WTC11 (cell line): Measurements from ENCODE around the gene SENP7. TPM values are rescaled to one million over a fixed set of nuclear protein-coding genes. Genes with fewer than 3 reads are reported as not detected.

ENCODE experiments used
- ATAC-seq: fragments of 200-7000 bp; cut with Tn5 transposase; 2 replicates; pipeline ENCODE4 v1.10.0; 2021; ENCODE audit warnings: mild to moderate bottlenecking, moderate library complexity
- CTCF ChIA-PET: fragments of 300-600 bp; sonication (Branson Sonifier 250); formaldehyde crosslinking; loops from one replicate; lab custom pipeline; 2021; ENCODE audit warnings: antibody characterized with exemption; lab: Charles Lee
- POLR2A ChIA-PET: fragments of 350-600 bp; sonication (Branson Sonifier 250); formaldehyde crosslinking; loops from one replicate; lab custom pipeline; 2021; ENCODE audit warnings: antibody characterized with exemption; lab: Charles Lee
- DNase-seq: peaks from one replicate; pipeline ENCODE4 v3.0.0; 2021; ENCODE audit warnings: low spot score
- H3K27ac Mint-ChIP-seq: 2 replicates; pipeline ENCODE4 v1.8.0; 2021; ENCODE audit warnings: mixed read lengths
- H3K27me3 Mint-ChIP-seq: 2 replicates; pipeline ENCODE4 v1.8.0; 2021; ENCODE audit warnings: low read depth, mild to moderate bottlenecking, moderate library complexity, mixed read lengths
- H3K36me3 Mint-ChIP-seq: 2 replicates; pipeline ENCODE4 v1.8.0; 2021; ENCODE audit warnings: mixed read lengths
- H3K4me1 Mint-ChIP-seq: 2 replicates; pipeline ENCODE4 v1.8.0; 2022; ENCODE audit warnings: mixed read lengths
- H3K4me3 Mint-ChIP-seq: 2 replicates; pipeline ENCODE4 v1.8.0; 2021; ENCODE audit warnings: mild to moderate bottlenecking, moderate library complexity, mixed read lengths
- H3K9me3 Mint-ChIP-seq: 2 replicates; pipeline ENCODE4 v1.8.0; 2021; ENCODE audit warnings: mixed read lengths
- EMX1 ChIP-seq: fragments of 250-450 bp; sonication (Bioruptor Pico); IDR thresholded peaks from 2 replicates; pipeline ENCODE4 v1.8.0; 2021; ENCODE audit warnings: mild to moderate bottlenecking
- FOXJ3 ChIP-seq: sonication (generic); formaldehyde crosslinking; IDR thresholded peaks from 2 replicates; pipeline ENCODE4 v1.9.0; 2021; ENCODE audit warnings: missing genetic modification reagents, mild to moderate bottlenecking, borderline replicate concordance
- GABPB1 ChIP-seq: sonication (generic); formaldehyde crosslinking; IDR thresholded peaks from 2 replicates; pipeline ENCODE4 v1.8.1; 2023; ENCODE audit warnings: mild to moderate bottlenecking, missing genetic modification reagents
- GTF2I ChIP-seq: fragments of 250-450 bp; sonication (Bioruptor Pico); conservative IDR thresholded peaks from 2 replicates; pipeline ENCODE4 v1.4.0; 2021; ENCODE audit warnings: mild to moderate bottlenecking
- JAZF1 ChIP-seq: fragments of 250-450 bp; sonication (Bioruptor Pico); IDR thresholded peaks from 2 replicates; pipeline ENCODE4 v1.9.0; 2021; ENCODE audit warnings: moderate library complexity, mild to moderate bottlenecking, inconsistent platforms
- KAT7 ChIP-seq: sonication (generic); formaldehyde crosslinking; IDR thresholded peaks from 2 replicates; pipeline ENCODE4 v1.8.1; 2023; ENCODE audit warnings: missing genetic modification reagents, mild to moderate bottlenecking, borderline replicate concordance
- RELA ChIP-seq: sonication (generic); formaldehyde crosslinking; IDR thresholded peaks from 2 replicates; pipeline ENCODE4 v1.8.1; 2022; ENCODE audit warnings: missing genetic modification reagents, mild to moderate bottlenecking, borderline replicate concordance
- ZNF138 ChIP-seq: sonication (generic); formaldehyde crosslinking; conservative IDR thresholded peaks from 2 replicates; pipeline ENCODE4 v1.8.1; 2022; ENCODE audit warnings: mild to moderate bottlenecking, moderate library complexity, missing genetic modification reagents
- ZNF317 ChIP-seq: sonication (generic); formaldehyde crosslinking; IDR thresholded peaks from 2 replicates; pipeline ENCODE4 v1.8.1; 2023; ENCODE audit warnings: low read depth, mild to moderate bottlenecking, moderate library complexity, missing genetic modification reagents, borderline replicate concordance
- total RNA-seq: library from RNA; stranded (reverse); gene quantifications from 3 replicates; pipeline ENCODE4 v1.2.3, GENCODE V29; 2021
- TF ChIP-seq, protein P1 (sequence below): fragments of 250-450 bp; sonication (Bioruptor Pico); IDR thresholded peaks from 2 replicates; pipeline ENCODE4 v2.1.2; 2022; ENCODE audit warnings: mild to moderate bottlenecking, moderate library complexity
- TF ChIP-seq, protein P2 (sequence below): sonication (generic); formaldehyde crosslinking; IDR thresholded peaks from 2 replicates; pipeline ENCODE4 v1.8.0; 2022; ENCODE audit warnings: mild to moderate bottlenecking, missing genetic modification reagents
- TF ChIP-seq, protein P3 (sequence below): sonication (generic); formaldehyde crosslinking; IDR thresholded peaks from 2 replicates; pipeline ENCODE4 v1.8.0; 2023; ENCODE audit warnings: missing genetic modification reagents, mild to moderate bottlenecking, borderline replicate concordance
- TF ChIP-seq, protein P4 (sequence below): sonication (generic); formaldehyde crosslinking; IDR thresholded peaks from 2 replicates; pipeline ENCODE4 v1.8.0; 2022; ENCODE audit warnings: missing genetic modification reagents
- TF ChIP-seq, protein P5 (sequence below): fragments of 250-450 bp; sonication (Bioruptor Pico); conservative IDR thresholded peaks from 2 replicates; pipeline ENCODE4 v1.9.0; 2021; ENCODE audit warnings: mild to moderate bottlenecking

The SENP7 gene
- total RNA-seq, 1 experiment from 2014 or later, result 10.5 TPM

DNA sequence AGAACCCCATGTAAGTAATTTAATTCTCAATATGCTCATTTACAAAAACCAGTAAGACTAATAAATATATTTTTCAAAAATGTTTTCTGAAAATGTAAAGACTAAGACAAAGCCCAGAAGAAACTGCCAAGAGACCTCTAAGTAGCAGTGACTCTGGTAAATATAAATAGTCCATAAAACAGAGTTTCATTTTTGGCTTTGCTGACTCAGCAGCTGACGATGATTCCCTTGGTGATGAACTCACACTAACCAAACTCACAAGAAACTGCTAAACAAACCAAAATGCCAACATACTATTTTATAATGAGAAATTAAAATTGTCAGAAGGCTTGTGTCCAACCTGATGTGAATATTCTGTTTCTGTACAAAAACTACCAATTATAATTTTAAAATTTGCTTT is 161.2 kb downstream of the SENP7 start (continued):
- TF ChIP-seq, protein P1, sequence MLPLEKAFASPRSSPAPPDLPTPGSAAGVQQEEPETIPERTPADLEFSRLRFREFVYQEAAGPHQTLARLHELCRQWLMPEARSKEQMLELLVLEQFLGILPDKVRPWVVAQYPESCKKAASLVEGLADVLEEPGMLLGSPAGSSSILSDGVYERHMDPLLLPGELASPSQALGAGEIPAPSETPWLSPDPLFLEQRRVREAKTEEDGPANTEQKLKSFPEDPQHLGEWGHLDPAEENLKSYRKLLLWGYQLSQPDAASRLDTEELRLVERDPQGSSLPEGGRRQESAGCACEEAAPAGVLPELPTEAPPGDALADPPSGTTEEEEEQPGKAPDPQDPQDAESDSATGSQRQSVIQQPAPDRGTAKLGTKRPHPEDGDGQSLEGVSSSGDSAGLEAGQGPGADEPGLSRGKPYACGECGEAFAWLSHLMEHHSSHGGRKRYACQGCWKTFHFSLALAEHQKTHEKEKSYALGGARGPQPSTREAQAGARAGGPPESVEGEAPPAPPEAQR (CRISPR knock-in tag), result no peak
- TF ChIP-seq JAZF1 (CRISPR knock-in tag) (no peak), KAT7 (CRISPR knock-in tag) (no peak), ZNF317 (CRISPR knock-in tag) (no peak), GTF2I (no peak)

DNA sequence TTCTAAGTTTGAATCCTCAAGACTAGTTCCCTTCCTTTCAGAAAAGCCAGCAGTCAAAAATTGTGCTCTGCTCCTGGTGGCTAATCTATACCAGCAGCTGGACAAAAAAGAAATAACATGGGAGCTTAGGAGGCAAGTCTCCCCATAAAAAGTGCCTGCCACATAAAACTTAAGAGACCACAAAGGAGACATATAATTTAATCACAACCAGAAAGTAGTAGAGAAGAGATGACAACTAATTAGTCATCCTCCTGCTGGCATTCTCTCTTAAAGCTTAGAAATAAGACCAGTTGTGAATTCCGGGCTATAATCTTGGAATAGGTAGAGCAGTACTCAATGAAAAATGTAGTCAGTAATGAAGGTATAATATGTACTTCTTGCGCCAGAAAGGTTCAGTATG is 172.4 kb downstream of the SENP7 start:
- DNase-seq (no peak), ATAC-seq (no peak)
- H3K4me1 Mint-ChIP-seq, result no peaks in the 10 kb centered on the region
- no peak for TF ChIP-seq EMX1 (CRISPR knock-in tag)
- TF ChIP-seq, protein P2, sequence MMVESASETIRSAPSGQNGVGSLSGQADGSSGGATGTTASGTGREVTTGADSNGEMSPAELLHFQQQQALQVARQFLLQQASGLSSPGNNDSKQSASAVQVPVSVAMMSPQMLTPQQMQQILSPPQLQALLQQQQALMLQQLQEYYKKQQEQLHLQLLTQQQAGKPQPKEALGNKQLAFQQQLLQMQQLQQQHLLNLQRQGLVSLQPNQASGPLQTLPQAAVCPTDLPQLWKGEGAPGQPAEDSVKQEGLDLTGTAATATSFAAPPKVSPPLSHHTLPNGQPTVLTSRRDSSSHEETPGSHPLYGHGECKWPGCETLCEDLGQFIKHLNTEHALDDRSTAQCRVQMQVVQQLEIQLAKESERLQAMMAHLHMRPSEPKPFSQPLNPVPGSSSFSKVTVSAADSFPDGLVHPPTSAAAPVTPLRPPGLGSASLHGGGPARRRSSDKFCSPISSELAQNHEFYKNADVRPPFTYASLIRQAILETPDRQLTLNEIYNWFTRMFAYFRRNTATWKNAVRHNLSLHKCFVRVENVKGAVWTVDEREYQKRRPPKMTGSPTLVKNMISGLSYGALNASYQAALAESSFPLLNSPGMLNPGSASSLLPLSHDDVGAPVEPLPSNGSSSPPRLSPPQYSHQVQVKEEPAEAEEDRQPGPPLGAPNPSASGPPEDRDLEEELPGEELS, result no peak
- TF ChIP-seq, protein P3, sequence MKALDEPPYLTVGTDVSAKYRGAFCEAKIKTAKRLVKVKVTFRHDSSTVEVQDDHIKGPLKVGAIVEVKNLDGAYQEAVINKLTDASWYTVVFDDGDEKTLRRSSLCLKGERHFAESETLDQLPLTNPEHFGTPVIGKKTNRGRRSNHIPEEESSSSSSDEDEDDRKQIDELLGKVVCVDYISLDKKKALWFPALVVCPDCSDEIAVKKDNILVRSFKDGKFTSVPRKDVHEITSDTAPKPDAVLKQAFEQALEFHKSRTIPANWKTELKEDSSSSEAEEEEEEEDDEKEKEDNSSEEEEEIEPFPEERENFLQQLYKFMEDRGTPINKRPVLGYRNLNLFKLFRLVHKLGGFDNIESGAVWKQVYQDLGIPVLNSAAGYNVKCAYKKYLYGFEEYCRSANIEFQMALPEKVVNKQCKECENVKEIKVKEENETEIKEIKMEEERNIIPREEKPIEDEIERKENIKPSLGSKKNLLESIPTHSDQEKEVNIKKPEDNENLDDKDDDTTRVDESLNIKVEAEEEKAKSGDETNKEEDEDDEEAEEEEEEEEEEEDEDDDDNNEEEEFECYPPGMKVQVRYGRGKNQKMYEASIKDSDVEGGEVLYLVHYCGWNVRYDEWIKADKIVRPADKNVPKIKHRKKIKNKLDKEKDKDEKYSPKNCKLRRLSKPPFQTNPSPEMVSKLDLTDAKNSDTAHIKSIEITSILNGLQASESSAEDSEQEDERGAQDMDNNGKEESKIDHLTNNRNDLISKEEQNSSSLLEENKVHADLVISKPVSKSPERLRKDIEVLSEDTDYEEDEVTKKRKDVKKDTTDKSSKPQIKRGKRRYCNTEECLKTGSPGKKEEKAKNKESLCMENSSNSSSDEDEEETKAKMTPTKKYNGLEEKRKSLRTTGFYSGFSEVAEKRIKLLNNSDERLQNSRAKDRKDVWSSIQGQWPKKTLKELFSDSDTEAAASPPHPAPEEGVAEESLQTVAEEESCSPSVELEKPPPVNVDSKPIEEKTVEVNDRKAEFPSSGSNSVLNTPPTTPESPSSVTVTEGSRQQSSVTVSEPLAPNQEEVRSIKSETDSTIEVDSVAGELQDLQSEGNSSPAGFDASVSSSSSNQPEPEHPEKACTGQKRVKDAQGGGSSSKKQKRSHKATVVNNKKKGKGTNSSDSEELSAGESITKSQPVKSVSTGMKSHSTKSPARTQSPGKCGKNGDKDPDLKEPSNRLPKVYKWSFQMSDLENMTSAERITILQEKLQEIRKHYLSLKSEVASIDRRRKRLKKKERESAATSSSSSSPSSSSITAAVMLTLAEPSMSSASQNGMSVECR, result no peak
- TF ChIP-seq, protein P4, sequence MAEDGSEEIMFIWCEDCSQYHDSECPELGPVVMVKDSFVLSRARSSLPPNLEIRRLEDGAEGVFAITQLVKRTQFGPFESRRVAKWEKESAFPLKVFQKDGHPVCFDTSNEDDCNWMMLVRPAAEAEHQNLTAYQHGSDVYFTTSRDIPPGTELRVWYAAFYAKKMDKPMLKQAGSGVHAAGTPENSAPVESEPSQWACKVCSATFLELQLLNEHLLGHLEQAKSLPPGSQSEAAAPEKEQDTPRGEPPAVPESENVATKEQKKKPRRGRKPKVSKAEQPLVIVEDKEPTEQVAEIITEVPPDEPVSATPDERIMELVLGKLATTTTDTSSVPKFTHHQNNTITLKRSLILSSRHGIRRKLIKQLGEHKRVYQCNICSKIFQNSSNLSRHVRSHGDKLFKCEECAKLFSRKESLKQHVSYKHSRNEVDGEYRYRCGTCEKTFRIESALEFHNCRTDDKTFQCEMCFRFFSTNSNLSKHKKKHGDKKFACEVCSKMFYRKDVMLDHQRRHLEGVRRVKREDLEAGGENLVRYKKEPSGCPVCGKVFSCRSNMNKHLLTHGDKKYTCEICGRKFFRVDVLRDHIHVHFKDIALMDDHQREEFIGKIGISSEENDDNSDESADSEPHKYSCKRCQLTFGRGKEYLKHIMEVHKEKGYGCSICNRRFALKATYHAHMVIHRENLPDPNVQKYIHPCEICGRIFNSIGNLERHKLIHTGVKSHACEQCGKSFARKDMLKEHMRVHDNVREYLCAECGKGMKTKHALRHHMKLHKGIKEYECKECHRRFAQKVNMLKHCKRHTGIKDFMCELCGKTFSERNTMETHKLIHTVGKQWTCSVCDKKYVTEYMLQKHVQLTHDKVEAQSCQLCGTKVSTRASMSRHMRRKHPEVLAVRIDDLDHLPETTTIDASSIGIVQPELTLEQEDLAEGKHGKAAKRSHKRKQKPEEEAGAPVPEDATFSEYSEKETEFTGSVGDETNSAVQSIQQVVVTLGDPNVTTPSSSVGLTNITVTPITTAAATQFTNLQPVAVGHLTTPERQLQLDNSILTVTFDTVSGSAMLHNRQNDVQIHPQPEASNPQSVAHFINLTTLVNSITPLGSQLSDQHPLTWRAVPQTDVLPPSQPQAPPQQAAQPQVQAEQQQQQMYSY (CRISPR knock-in tag), result no peak
- no peak for TF ChIP-seq ZNF138 (CRISPR knock-in tag)
- TF ChIP-seq RELA (CRISPR knock-in tag), result no peak
- TF ChIP-seq, protein P5, sequence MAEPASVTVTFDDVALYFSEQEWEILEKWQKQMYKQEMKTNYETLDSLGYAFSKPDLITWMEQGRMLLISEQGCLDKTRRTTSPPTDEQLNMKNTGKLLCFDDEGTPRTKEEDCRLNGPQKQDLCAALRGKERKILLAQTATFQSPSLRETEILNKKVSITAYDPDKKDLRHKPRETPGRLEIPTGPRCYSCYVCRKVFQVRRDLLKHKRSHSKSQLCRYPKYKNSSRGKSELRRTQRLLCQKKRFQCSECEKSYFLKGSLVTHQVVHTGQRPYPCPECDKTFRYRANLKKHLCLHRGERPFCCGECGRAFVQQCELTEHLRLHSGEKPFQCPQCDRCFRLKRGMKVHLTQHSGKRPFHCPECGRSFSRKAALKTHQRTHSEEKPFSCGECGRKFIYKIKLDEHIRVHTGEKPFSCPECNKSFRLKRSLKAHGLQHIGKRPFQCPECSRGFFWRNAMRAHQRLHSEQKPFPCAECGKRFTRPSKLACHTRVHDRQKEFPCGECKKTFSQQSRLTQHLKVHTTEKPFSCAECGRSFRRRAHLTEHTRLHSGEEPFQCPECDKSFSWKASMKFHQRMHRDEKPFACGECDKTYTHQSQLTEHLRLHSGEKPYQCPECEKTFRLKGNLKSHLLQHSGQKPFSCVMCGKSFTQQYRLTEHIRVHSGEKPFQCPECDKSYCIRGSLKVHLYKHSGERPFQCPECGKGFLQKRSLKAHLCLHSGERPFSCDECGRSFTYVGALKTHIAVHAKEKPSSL (CRISPR knock-in tag), result no peak
- no peak for TF ChIP-seq FOXJ3
- TF ChIP-seq GABPB1 (CRISPR knock-in tag), result no peak
- no peak overlapping the region for H3K4me3 Mint-ChIP-seq
- CTCF ChIA-PET, result no interaction called here
- H3K27ac Mint-ChIP-seq, result no peak overlapping the region
- no peaks in the 10 kb centered on the region for H3K36me3 Mint-ChIP-seq
- H3K27me3 Mint-ChIP-seq, result no peaks in the 10 kb centered on the region
- no peaks in the 10 kb centered on the region for H3K9me3 Mint-ChIP-seq
- POLR2A ChIA-PET, result no interaction called here
